GM21717 (cell line): ENCODE results near the gene NACC1.

Experiments used
- ATAC-seq: cut with Tn5 transposase; IDR thresholded peaks from one replicate; pipeline ENCODE4 v1.9.1; 2021; ENCODE audit warnings: mild to moderate bottlenecking, moderate library complexity; ENCODE audit not compliant: unreplicated experiment

NACC1 gene

GRCh38 chr19:13087795-13088537, 30.1 kb upstream of the NACC1 start:
- ATAC-seq, result no peak

- ATAC-seq, result no peak
These were observed 28.8 kb upstream of the NACC1 start for GRCh38 chr19:13089139-13089856.

GRCh38 chr19:13089857-13090507, 28.1 kb upstream of the NACC1 start:
- ATAC-seq, result no peak

- ATAC-seq, result no peak
These were observed 27.4 kb upstream of the NACC1 start for GRCh38 chr19:13090511-13091231.

GRCh38 chr19:13091400-13092157, 26.5 kb upstream of the NACC1 start:
- no peak for ATAC-seq

- no peak for ATAC-seq
These were observed 25.9 kb upstream of the NACC1 start for GRCh38 chr19:13092158-13092543.

- no peak for ATAC-seq
These were observed 25.3 kb upstream of the NACC1 start for GRCh38 chr19:13092606-13093235.

- ATAC-seq, result no peak
These were observed 24.5 kb upstream of the NACC1 start for GRCh38 chr19:13093407-13094105.

- no peak for ATAC-seq
These were observed 24.0 kb upstream of the NACC1 start for GRCh38 chr19:13094106-13094504.

GRCh38 chr19:13094771-13095392, 23.2 kb upstream of the NACC1 start:
- ATAC-seq, result no peak

GRCh38 chr19:13095393-13095784, 22.7 kb upstream of the NACC1 start:
- no peak for ATAC-seq

GRCh38 chr19:13095934-13096927, 21.8 kb upstream of the NACC1 start:
- ATAC-seq, result no peak

- no peak for ATAC-seq
These were observed 21.0 kb upstream of the NACC1 start for GRCh38 chr19:13097033-13097462.

- ATAC-seq, result no peak
These were observed 20.4 kb upstream of the NACC1 start for GRCh38 chr19:13097463-13098258.

GRCh38 chr19:13098277-13099072, 19.6 kb upstream of the NACC1 start:
- ATAC-seq, result no peak
